Activated CD4-positive, alpha-beta memory T cell treated with anti-CD3 and anti-CD28 coated beads for 36 hours (primary cell): ENCODE measurements around the gene RFX7. TPM values are rescaled to one million over a fixed set of nuclear protein-coding genes. Genes with fewer than 3 reads are reported as not detected.

Source experiments
- CTCF ChIA-PET: fragments of 350-600 bp; sonication (Branson Sonifier 250); formaldehyde crosslinking; loops from one replicate; lab custom pipeline; 2021; ENCODE audit warnings: antibody characterized with exemption, inconsistent platforms; lab: Charles Lee
- POLR2A ChIA-PET: fragments of 350-600 bp; sonication (Branson Sonifier 250); formaldehyde crosslinking; loops from one replicate; lab custom pipeline; 2021; ENCODE audit warnings: antibody characterized with exemption; lab: Charles Lee
- DNase-seq: peaks from one replicate; pipeline ENCODE4 v3.0.0-alpha.2; 2020
- H3K27ac Mint-ChIP-seq: one replicate; pipeline ENCODE4 v1.8.0; 2021; ENCODE audit warnings: mixed read lengths
- H3K27me3 Mint-ChIP-seq: one replicate; pipeline ENCODE4 v1.8.0; 2021; ENCODE audit warnings: mixed read lengths
- H3K36me3 Mint-ChIP-seq: one replicate; pipeline ENCODE4 v1.8.0; 2021; ENCODE audit warnings: mixed read lengths
- H3K4me1 Mint-ChIP-seq: one replicate; pipeline ENCODE4 v1.8.0; 2021; ENCODE audit warnings: low read depth, mixed read lengths
- H3K4me3 Mint-ChIP-seq: one replicate; pipeline ENCODE4 v1.8.0; 2021; ENCODE audit warnings: mild to moderate bottlenecking, mixed read lengths
- H3K9me3 Mint-ChIP-seq: one replicate; pipeline ENCODE4 v1.8.0; 2021; ENCODE audit warnings: mixed read lengths
- intact Hi-C: fragments of 100-400 bp; cut with micrococcal nuclease; formaldehyde crosslinking; loops from one replicate; pipeline ENCODE4 v1.15.1; 2023
- total RNA-seq, 2 experiments: library from RNA; stranded (reverse); gene quantifications; one replicate each; pipeline ENCODE4 v1.2.3, GENCODE V29; 2021

The RFX7 gene
- total RNA-seq, 2 experiments from 2014 or later = 20.5 to 22.1 TPM

- POLR2A ChIA-PET = no interaction called here
- peaks cover 58% of the 10 kb centered on the region for H3K36me3 Mint-ChIP-seq
Measured at GRCh38 chr15:56094171-56094570, 149.5 kb downstream of the RFX7 start.

GRCh38 chr15:56088389-56088788 is 155.3 kb downstream of the RFX7 start:
- no peak for DNase-seq
- H3K36me3 Mint-ChIP-seq = peaks cover 9% of the 10 kb centered on the region
- H3K9me3 Mint-ChIP-seq = peaks cover 4% of the 10 kb centered on the region
- H3K27me3 Mint-ChIP-seq = peaks cover 4% of the 10 kb centered on the region
- no peaks in the 10 kb centered on the region for H3K4me1 Mint-ChIP-seq
- no peak overlapping the region for H3K27ac Mint-ChIP-seq
- intact Hi-C loops = no loop called here
- POLR2A ChIA-PET = no interaction called here
- CTCF ChIA-PET = interaction anchor here (1.1 kb wide), 1 partner anchor 10 kb away, joined by 3 read pairs; no protein-coding TSS in a partner anchor
- H3K4me3 Mint-ChIP-seq = no peak overlapping the region

More at GRCh38 chr15:56094171-56094570, 149.5 kb downstream of the RFX7 start:
- Mint-ChIP-seq H3K27ac (no peak overlapping the region), H3K4me1 (no peaks in the 10 kb centered on the region), H3K4me3 (no peak overlapping the region), H3K9me3 (peaks cover 4% of the 10 kb centered on the region), H3K27me3 (no peaks in the 10 kb centered on the region)
- intact Hi-C loops = no loop called here
- no peak for DNase-seq
- CTCF ChIA-PET = no interaction called here

GRCh38 chr15:56086566-56086965 is 157.1 kb downstream of the RFX7 start:
- intact Hi-C loops = no loop called here
- H3K36me3 Mint-ChIP-seq = peaks cover 2% of the 10 kb centered on the region
- H3K4me3 Mint-ChIP-seq = no peak overlapping the region
- peaks cover 4% of the 10 kb centered on the region for H3K9me3 Mint-ChIP-seq
- DNase-seq = no peak
- CTCF ChIA-PET = interaction anchor here (0.7 to 0.8 kb wide), 2 partner anchors 23 to 131 kb away, joined by 3 read pairs; no protein-coding TSS in a partner anchor
- H3K4me1 Mint-ChIP-seq = peaks cover 2% of the 10 kb centered on the region
- no peak overlapping the region for H3K27ac Mint-ChIP-seq
- POLR2A ChIA-PET = interaction anchor here (0.6 kb wide), 1 partner anchor 48 kb away, joined by 3 read pairs; no protein-coding TSS in a partner anchor
- peaks cover 4% of the 10 kb centered on the region for H3K27me3 Mint-ChIP-seq

- H3K36me3 Mint-ChIP-seq = no peaks in the 10 kb centered on the region
- H3K4me3 Mint-ChIP-seq = no peak overlapping the region
- no peak for DNase-seq
- ChIA-PET CTCF (interaction anchor here (0.6 kb wide), 1 partner anchor 164 kb away, joined by 3 read pairs; no protein-coding TSS in a partner anchor), POLR2A (no interaction called here)
- H3K9me3 Mint-ChIP-seq = no peaks in the 10 kb centered on the region
- peaks cover 8% of the 10 kb centered on the region for H3K27me3 Mint-ChIP-seq
- no peak overlapping the region for H3K27ac Mint-ChIP-seq
- peaks cover 2% of the 10 kb centered on the region for H3K4me1 Mint-ChIP-seq
- intact Hi-C loops = no loop called here
Measured at GRCh38 chr15:56082263-56082761, 161.4 kb downstream of the RFX7 start.

- DNase-seq = no peak
- intact Hi-C loops = no loop called here
- Mint-ChIP-seq H3K27me3 (peaks cover 5% of the 10 kb centered on the region), H3K9me3 (no peaks in the 10 kb centered on the region), H3K27ac (no peak overlapping the region), H3K4me3 (no peak overlapping the region), H3K36me3 (no peaks in the 10 kb centered on the region), H3K4me1 (peaks cover 2% of the 10 kb centered on the region)
- CTCF ChIA-PET = no interaction called here
- POLR2A ChIA-PET = no interaction called here
Measured at GRCh38 chr15:56077081-56077480, 166.6 kb downstream of the RFX7 start.

GRCh38 chr15:56076640-56077039 is 167.0 kb downstream of the RFX7 start:
- H3K4me3 Mint-ChIP-seq = no peak overlapping the region
- DNase-seq = no peak
- H3K27me3 Mint-ChIP-seq = peaks cover 5% of the 10 kb centered on the region
- H3K9me3 Mint-ChIP-seq = no peaks in the 10 kb centered on the region
- H3K4me1 Mint-ChIP-seq = no peaks in the 10 kb centered on the region
- intact Hi-C loops = no loop called here
- H3K36me3 Mint-ChIP-seq = no peaks in the 10 kb centered on the region
- ChIA-PET POLR2A (no interaction called here), CTCF (no interaction called here)
- no peak overlapping the region for H3K27ac Mint-ChIP-seq

- H3K36me3 Mint-ChIP-seq = no peaks in the 10 kb centered on the region
- CTCF ChIA-PET = no interaction called here
- no peak for DNase-seq
- intact Hi-C loops = no loop called here
- POLR2A ChIA-PET = no interaction called here
- H3K27me3 Mint-ChIP-seq = peaks cover 4% of the 10 kb centered on the region
- no peak overlapping the region for H3K4me3 Mint-ChIP-seq
- H3K4me1 Mint-ChIP-seq = no peaks in the 10 kb centered on the region
- no peaks in the 10 kb centered on the region for H3K9me3 Mint-ChIP-seq
- no peak overlapping the region for H3K27ac Mint-ChIP-seq
Measured at GRCh38 chr15:56074481-56075265, 169.0 kb downstream of the RFX7 start.

GRCh38 chr15:56064152-56064551 is 179.5 kb downstream of the RFX7 start:
- no peak for DNase-seq
- no peaks in the 10 kb centered on the region for H3K4me1 Mint-ChIP-seq
- no peaks in the 10 kb centered on the region for H3K27me3 Mint-ChIP-seq
- H3K27ac Mint-ChIP-seq = no peak overlapping the region
- H3K36me3 Mint-ChIP-seq = no peaks in the 10 kb centered on the region
- peaks cover 9% of the 10 kb centered on the region for H3K9me3 Mint-ChIP-seq
- POLR2A ChIA-PET = interaction anchor here (0.6 kb wide), 1 partner anchor 71 kb away, joined by 4 read pairs; no protein-coding TSS in a partner anchor
- intact Hi-C loops = no loop called here
- CTCF ChIA-PET = no interaction called here
- no peak overlapping the region for H3K4me3 Mint-ChIP-seq

- no peaks in the 10 kb centered on the region for H3K27me3 Mint-ChIP-seq
- DNase-seq = no peak
- intact Hi-C loops = no loop called here
- peaks cover 5% of the 10 kb centered on the region for H3K9me3 Mint-ChIP-seq
- H3K36me3 Mint-ChIP-seq = no peaks in the 10 kb centered on the region
- POLR2A ChIA-PET = no interaction called here
- CTCF ChIA-PET = no interaction called here
- H3K4me3 Mint-ChIP-seq = no peak overlapping the region
- no peak overlapping the region for H3K27ac Mint-ChIP-seq
- no peaks in the 10 kb centered on the region for H3K4me1 Mint-ChIP-seq
Measured at GRCh38 chr15:56059716-56060115, 184.0 kb downstream of the RFX7 start.

GRCh38 chr15:56058986-56059385 is 184.7 kb downstream of the RFX7 start:
- intact Hi-C loops = no loop called here
- H3K27ac Mint-ChIP-seq = no peak overlapping the region
- no peak for DNase-seq
- CTCF ChIA-PET = no interaction called here
- H3K36me3 Mint-ChIP-seq = no peaks in the 10 kb centered on the region
- H3K4me1 Mint-ChIP-seq = no peaks in the 10 kb centered on the region
- POLR2A ChIA-PET = no interaction called here
- no peak overlapping the region for H3K4me3 Mint-ChIP-seq
- H3K9me3 Mint-ChIP-seq = peaks cover 5% of the 10 kb centered on the region
- H3K27me3 Mint-ChIP-seq = no peaks in the 10 kb centered on the region

- Mint-ChIP-seq H3K4me1 (no peaks in the 10 kb centered on the region), H3K9me3 (peaks cover 2% of the 10 kb centered on the region), H3K27me3 (no peaks in the 10 kb centered on the region), H3K27ac (no peak overlapping the region), H3K4me3 (no peak overlapping the region), H3K36me3 (no peaks in the 10 kb centered on the region)
- DNase-seq = no peak
- ChIA-PET POLR2A (no interaction called here), CTCF (no interaction called here)
- intact Hi-C loops = no loop called here
Measured at GRCh38 chr15:56056626-56057025, 187.1 kb downstream of the RFX7 start.

GRCh38 chr15:56053046-56053400 is 190.7 kb downstream of the RFX7 start:
- Mint-ChIP-seq H3K4me3 (no peak overlapping the region), H3K27me3 (no peaks in the 10 kb centered on the region), H3K9me3 (no peaks in the 10 kb centered on the region), H3K36me3 (no peaks in the 10 kb centered on the region), H3K27ac (no peak overlapping the region), H3K4me1 (no peaks in the 10 kb centered on the region)
- DNase-seq = no peak
- intact Hi-C loops = loop anchor here (2.0 to 5.0 kb wide), 3 partner anchors 60 to 266 kb away; partner anchors contain the start of gene NEDD4
- ChIA-PET CTCF (interaction anchor here (0.5 to 2.1 kb wide), 19 partner anchors 10 to 405 kb away, joined by 3 to 11 read pairs (median 4); no protein-coding TSS in a partner anchor), POLR2A (no interaction called here)
